ENCODE data around the gene CYS1.

DNA sequence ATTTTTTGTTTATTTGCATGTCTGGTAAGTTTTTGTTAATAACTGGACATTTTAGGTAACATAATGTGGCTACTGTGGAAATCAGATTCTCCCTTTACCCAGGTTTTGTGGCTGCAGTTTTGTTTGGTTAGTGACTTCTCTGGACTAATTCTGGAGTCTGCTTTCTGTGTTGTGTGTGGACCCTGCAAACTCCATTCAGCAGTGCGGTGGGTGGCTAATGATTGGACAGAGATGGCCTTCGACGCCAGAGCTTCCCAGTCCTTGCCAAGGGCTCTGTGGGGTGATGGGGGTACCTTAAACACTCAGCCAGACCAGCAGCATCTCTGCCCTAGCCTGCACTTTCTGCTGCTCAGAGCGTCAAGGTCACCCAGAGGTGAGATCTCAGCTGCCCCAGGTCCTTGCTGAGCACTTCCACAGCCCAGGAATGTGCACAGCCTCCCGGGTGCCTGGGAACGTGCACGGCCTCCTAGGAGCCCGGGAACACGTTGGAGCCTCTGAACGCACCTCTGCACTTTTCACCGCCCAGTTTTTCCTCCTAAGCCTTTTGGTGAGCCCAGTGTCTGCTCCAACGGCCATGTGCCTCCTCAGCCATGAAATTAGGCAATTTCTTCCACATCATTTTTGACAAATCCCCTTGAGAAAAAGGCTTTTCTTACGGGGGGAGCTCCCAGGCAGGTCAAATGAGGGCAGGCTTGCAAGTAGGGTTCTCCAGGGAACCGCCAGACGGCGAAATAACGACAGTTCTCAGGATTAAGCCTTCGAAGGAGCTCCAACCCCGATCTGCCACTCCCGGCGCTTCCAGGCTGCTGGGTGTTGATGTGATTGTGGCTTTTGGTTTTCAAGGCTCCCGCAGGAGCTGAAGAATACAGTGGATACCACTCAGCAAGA, 72.0 kb downstream of the CYS1 start:
- TF ChIP-seq, protein P1, sequence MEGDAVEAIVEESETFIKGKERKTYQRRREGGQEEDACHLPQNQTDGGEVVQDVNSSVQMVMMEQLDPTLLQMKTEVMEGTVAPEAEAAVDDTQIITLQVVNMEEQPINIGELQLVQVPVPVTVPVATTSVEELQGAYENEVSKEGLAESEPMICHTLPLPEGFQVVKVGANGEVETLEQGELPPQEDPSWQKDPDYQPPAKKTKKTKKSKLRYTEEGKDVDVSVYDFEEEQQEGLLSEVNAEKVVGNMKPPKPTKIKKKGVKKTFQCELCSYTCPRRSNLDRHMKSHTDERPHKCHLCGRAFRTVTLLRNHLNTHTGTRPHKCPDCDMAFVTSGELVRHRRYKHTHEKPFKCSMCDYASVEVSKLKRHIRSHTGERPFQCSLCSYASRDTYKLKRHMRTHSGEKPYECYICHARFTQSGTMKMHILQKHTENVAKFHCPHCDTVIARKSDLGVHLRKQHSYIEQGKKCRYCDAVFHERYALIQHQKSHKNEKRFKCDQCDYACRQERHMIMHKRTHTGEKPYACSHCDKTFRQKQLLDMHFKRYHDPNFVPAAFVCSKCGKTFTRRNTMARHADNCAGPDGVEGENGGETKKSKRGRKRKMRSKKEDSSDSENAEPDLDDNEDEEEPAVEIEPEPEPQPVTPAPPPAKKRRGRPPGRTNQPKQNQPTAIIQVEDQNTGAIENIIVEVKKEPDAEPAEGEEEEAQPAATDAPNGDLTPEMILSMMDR (IDR thresholded peaks at IDR 0.05; ENCODE audit: insufficient read depth, low read length, poor library complexity, severe bottlenecking) = no peak
- no peak for TF ChIP-seq EZH2phosphoT487 (conservative IDR thresholded peaks at IDR 0.05; ENCODE audit: low read length)
